ENCODE measurements around the gene PPIE. TPM values are rescaled to one million over a fixed set of nuclear protein-coding genes. Genes with fewer than 3 reads are reported as not detected.
A peak's percentile ranks its signal among the peaks of the same experiment; 100 is the strongest.

The PPIE gene
- total RNA-seq, 1 experiment from 2014 or later = 42.5 TPM

- Mint-ChIP-seq H3K36me3 (no peaks in the 10 kb centered on the region), H3K27ac (no peak overlapping the region), H3K9me3 (no peaks in the 10 kb centered on the region), H3K4me3 (peak overlapping the region; percentile 43), H3K4me1 (peaks cover 4% of the 10 kb centered on the region), H3K27me3 (ENCODE audit: low read depth) (peaks cover 100% of the 10 kb centered on the region)
- ChIA-PET POLR2A (interaction anchor here (1.4 kb wide), 1 partner anchor 9 kb away, joined by 9 read pairs; no protein-coding TSS in a partner anchor), CTCF (interaction anchor here (1.1 to 6.6 kb wide), 11 partner anchors 9 to 116 kb away, joined by 3 to 58 read pairs (median 8); partner anchors contain the start of genes NT5C1A, PABPC4 and PPIE)
- DNase-seq (ENCODE audit: low spot score) = peak; percentile 79
- peak; percentile 50 for ATAC-seq
- TF ChIP-seq GABPB1 (CRISPR knock-in tag; IDR thresholded peaks at IDR 0.05) (no peak), FOXP4 (CRISPR knock-in tag; IDR thresholded peaks at IDR 0.05) (0 out of 2 replicates have a peak, but pooled peaks have one; percentile 46), USF2 (CRISPR knock-in tag; IDR thresholded peaks at IDR 0.05) (peak; percentile 55), CREB1 (CRISPR knock-in tag; IDR thresholded peaks at IDR 0.05) (0 out of 2 replicates have a peak, but pooled peaks have one; percentile 63), TP53 (CRISPR knock-in tag; IDR thresholded peaks at IDR 0.05) (peak; percentile 91), KAT7 (CRISPR knock-in tag; IDR thresholded peaks at IDR 0.05; ENCODE audit: borderline replicate concordance) (no peak), ZNF121 (CRISPR knock-in tag; IDR thresholded peaks at IDR 0.05) (no peak), NFATC4 (CRISPR knock-in tag; IDR thresholded peaks at IDR 0.05) (no peak), E2F1 (CRISPR knock-in tag; IDR thresholded peaks at IDR 0.05) (peak; percentile 67; the same call in 1 of the 2 replicates), PRDM15 (CRISPR knock-in tag; IDR thresholded peaks at IDR 0.05) (0 out of 2 replicates have a peak, but pooled peaks have one; percentile 36), TEAD4 (CRISPR knock-in tag; IDR thresholded peaks at IDR 0.05) (no peak), HMGXB4 (CRISPR knock-in tag; IDR thresholded peaks at IDR 0.05) (0 out of 2 replicates have a peak, but pooled peaks have one; percentile 36), PREB (CRISPR knock-in tag; IDR thresholded peaks at IDR 0.05; ENCODE audit: borderline replicate concordance) (no peak), ATF3 (CRISPR knock-in tag; conservative IDR thresholded peaks at IDR 0.05) (no peak), ZNF138 (CRISPR knock-in tag; conservative IDR thresholded peaks at IDR 0.05) (0 out of 2 replicates have a peak, but pooled peaks have one; percentile 46), IRF2 (CRISPR knock-in tag; IDR thresholded peaks at IDR 0.05; ENCODE audit: borderline replicate concordance, low read depth) (no peak), ZNF396 (CRISPR knock-in tag; IDR thresholded peaks at IDR 0.05; ENCODE audit: borderline replicate concordance) (no peak), NFE2L1 (CRISPR knock-in tag; IDR thresholded peaks at IDR 0.05) (peak; percentile 78; the same call in 1 of the 2 replicates), ZNF317 (CRISPR knock-in tag; IDR thresholded peaks at IDR 0.05; ENCODE audit: borderline replicate concordance, low read depth) (no peak)
These were observed 46.3 kb upstream of the PPIE start for GRCh38 chr1:39692152-39693074.
